PC-3 (cell line): Measurements from ENCODE around the gene BUD31. TPM values are rescaled to one million over a fixed set of nuclear protein-coding genes. Genes with fewer than 3 reads are reported as not detected.

Experiments
- ATAC-seq: fragments of 200-7000 bp; cut with Tn5 transposase; 2 replicates; pipeline ENCODE4 v1.9.1; 2020; ENCODE audit warnings: mild to moderate bottlenecking, moderate library complexity
- BruUV-seq: library from RNA; stranded (reverse); fragments of 400-500 nt; replicated peaks from 2 replicates; lab custom pipeline; 2021; lab: Mats Ljungman, UMichigan
- CTCF ChIA-PET: fragments of 300-600 bp; sonication (Branson Sonifier 250); formaldehyde crosslinking; loops from one replicate; lab custom pipeline; 2022; ENCODE audit warnings: antibody characterized with exemption; lab: Charles Lee
- POLR2A ChIA-PET: fragments of 300-600 bp; sonication (Branson Sonifier 250); formaldehyde crosslinking; loops from one replicate; lab custom pipeline; 2022; ENCODE audit warnings: antibody characterized with exemption; ENCODE audit not compliant: unreplicated experiment; lab: Charles Lee
- DNase-seq: peaks from one replicate; pipeline ENCODE4 v3.0.0-alpha.2; 2015
- H2AFZ ChIP-seq: fragments of 300-600 bp; sonication (generic); 2 replicates; pipeline ENCODE4 v1.6.0; 2016; ENCODE audit warnings: antibody characterized with exemption, low read length
- H3F3A ChIP-seq: fragments of 300-600 bp; sonication (generic); one replicate; pipeline ENCODE4 v1.6.0; 2017; ENCODE audit warnings: antibody characterized with exemption, low read length, control low read depth, mild to moderate bottlenecking; ENCODE audit not compliant: unreplicated experiment
- H3K27ac ChIP-seq: fragments of 300-600 bp; sonication (generic); 2 replicates; pipeline ENCODE4 v1.5.1; 2016; ENCODE audit warnings: mild to moderate bottlenecking, low read length
- H3K27me3 ChIP-seq: fragments of 300-600 bp; sonication (generic); 2 replicates; pipeline ENCODE4 v1.6.1; 2016; ENCODE audit warnings: low read length, mixed read lengths
- H3K36me3 ChIP-seq: fragments of 300-600 bp; sonication (generic); 2 replicates; pipeline ENCODE4 v1.6.1; 2016; ENCODE audit warnings: low read depth, mixed run types, low read length, mixed read lengths
- H3K4me1 ChIP-seq: fragments of 300-600 bp; sonication (generic); 2 replicates; pipeline ENCODE4 v1.5.1; 2016; ENCODE audit warnings: low read length; ENCODE audit not compliant: insufficient read depth
- H3K4me2 ChIP-seq: fragments of 300-600 bp; sonication (generic); 2 replicates; pipeline ENCODE4 v1.6.0; 2016; ENCODE audit warnings: low read length
- H3K4me3 ChIP-seq: fragments of 300-600 bp; sonication (generic); 2 replicates; pipeline ENCODE4 v1.5.1; 2016; ENCODE audit warnings: mild to moderate bottlenecking, low read length, mixed read lengths
- H3K79me2 ChIP-seq: fragments of 300-600 bp; sonication (generic); 2 replicates; pipeline ENCODE4 v1.6.1; 2017; ENCODE audit warnings: low read length, mixed read lengths
- H3K9ac ChIP-seq: fragments of 300-600 bp; sonication (generic); 2 replicates; pipeline ENCODE4 v1.6.0; 2016; ENCODE audit warnings: mild to moderate bottlenecking, low read length
- H3K9me2 ChIP-seq: fragments of 300-600 bp; sonication (generic); replicated peaks from 2 replicates; pipeline ENCODE4 v1.6.1; 2016; ENCODE audit warnings: mixed run types, low read length, mixed read lengths
- H3K9me3 ChIP-seq: fragments of 300-600 bp; sonication (generic); 2 replicates; pipeline ENCODE4 v1.6.1; 2016; ENCODE audit warnings: low read length, mixed read lengths
- H4K20me1 ChIP-seq: fragments of 300-600 bp; sonication (generic); 2 replicates; pipeline ENCODE4 v1.6.1; 2016; ENCODE audit warnings: low read length, mixed read lengths
- CTCF ChIP-seq: fragments of 300-600 bp; sonication (generic); conservative IDR thresholded peaks from 2 replicates; pipeline ENCODE4 v1.5.1; 2017; ENCODE audit warnings: antibody characterized with exemption, low read depth, mild to moderate bottlenecking, low read length
- EZH2 ChIP-seq: fragments of 300-600 bp; sonication (generic); IDR thresholded peaks from one replicate; pipeline ENCODE4 v1.6.1; 2017; ENCODE audit warnings: antibody characterized with exemption, mild to moderate bottlenecking, low read length; ENCODE audit not compliant: unreplicated experiment
- EZH2phosphoT487 ChIP-seq: fragments of 300-600 bp; sonication (generic); IDR thresholded peaks from 2 replicates; pipeline ENCODE4 v1.6.1; 2018; ENCODE audit warnings: mild to moderate bottlenecking, antibody characterized with exemption, low read length, borderline replicate concordance
- intact Hi-C: fragments of 100-400 bp; cut with micrococcal nuclease; formaldehyde crosslinking; loops from 2 replicates; pipeline ENCODE4 v1.9.0; 2023
- total RNA-seq: library from RNA; depleted of rRNA; stranded (reverse); fragments of >200 nt; gene quantifications from 2 replicates; pipeline ENCODE4 v1.2.3, GENCODE V29; 2014

The BUD31 gene
- total RNA-seq, 1 experiment from 2014 or later: 144 TPM

GRCh38 chr7:99392046-99392445, 16.7 kb upstream of the BUD31 start:
- Histone ChIP-seq H3K4me3 (no peak overlapping the region), H3K9me3 (no peaks in the 10 kb centered on the region), H3K36me3 (peaks cover 10% of the 10 kb centered on the region; the same call in 1 of the 2 replicates), H2AFZ (no peak overlapping the region), H3K27ac (no peak overlapping the region), H3K9ac (no peak overlapping the region), H3K4me2 (no peak overlapping the region), H3K4me1 (no peaks in the 10 kb centered on the region), H3K27me3 (no peaks in the 10 kb centered on the region), H3K9me2 (no peaks in the 10 kb centered on the region), H3K79me2 (no peaks in the 10 kb centered on the region), H3F3A (no peaks in the 10 kb centered on the region), H4K20me1 (0 out of 2 replicates have a peak, but pooled peaks cover 2% of the 10 kb centered on the region)
- CTCF ChIA-PET: no interaction called here
- DNase-seq: no peak
- POLR2A ChIA-PET: no interaction called here
- TF ChIP-seq CTCF: no peak
- TF ChIP-seq EZH2phosphoT487: no peak
- TF ChIP-seq EZH2: no peak
- intact Hi-C loops: no loop called here
- BruUV-seq: no TSS peak
- no peak for ATAC-seq

GRCh38 chr7:99392659-99393354, 16.0 kb upstream of the BUD31 start:
- no TSS peak for BruUV-seq
- no peak overlapping the region for H3K4me3 ChIP-seq
- POLR2A ChIA-PET: no interaction called here
- intact Hi-C loops: no loop called here
- no peak for TF ChIP-seq EZH2phosphoT487
- no peak for TF ChIP-seq EZH2
- TF ChIP-seq CTCF: no peak
- no peaks in the 10 kb centered on the region for H3K79me2 ChIP-seq
- no peaks in the 10 kb centered on the region for H3F3A ChIP-seq
- no peak overlapping the region for H3K9ac ChIP-seq
- no peaks in the 10 kb centered on the region for H3K9me3 ChIP-seq
- 0 out of 2 replicates have a peak, but pooled peaks cover 2% of the 10 kb centered on the region for H4K20me1 ChIP-seq
- no peak for DNase-seq
- H3K4me2 ChIP-seq: no peak overlapping the region
- H3K9me2 ChIP-seq: no peaks in the 10 kb centered on the region
- no peak for ATAC-seq
- no peak overlapping the region for H3K27ac ChIP-seq
- no peaks in the 10 kb centered on the region for H3K4me1 ChIP-seq
- CTCF ChIA-PET: interaction anchor here (0.6 kb wide), 1 partner anchor 521 kb away, joined by 3 read pairs; no protein-coding TSS in a partner anchor
- no peaks in the 10 kb centered on the region for H3K27me3 ChIP-seq
- H3K36me3 ChIP-seq: peaks cover 14% of the 10 kb centered on the region; the same call in 1 of the 2 replicates
- no peak overlapping the region for H2AFZ ChIP-seq
